Mesenchymal stem cell (in vitro differentiated cells and primary cell): ENCODE data around the gene ZBTB11.
"Not testable (repeated sequence)": the region's sequence is repeated elsewhere in the genome, so short reads cannot be mapped to it uniquely, and the experiment has no call there.

Source experiments
- DNase-seq: peaks from one replicate; pipeline ENCODE4 v3.0.0-alpha.2; 2013
- H2AFZ ChIP-seq: one replicate; pipeline ENCODE4 v1.6.1; 2013; ENCODE audit warnings: low read depth, mild to moderate bottlenecking, control low read depth, inconsistent platforms, low read length, moderate library complexity
- H2AK5ac ChIP-seq: 2 replicates; pipeline ENCODE4 v1.6.1; 2013; ENCODE audit warnings: low read length, moderate library complexity, mild to moderate bottlenecking, inconsistent platforms; ENCODE audit not compliant: severe bottlenecking
- H2BK120ac ChIP-seq: one replicate; pipeline ENCODE4 v1.6.1; 2013; ENCODE audit warnings: low read depth, mild to moderate bottlenecking, inconsistent platforms, low read length, moderate library complexity
- H2BK12ac ChIP-seq, 2 experiments: one replicate each; pipeline ENCODE4 v1.6.1; 2013; ENCODE audit warnings: inconsistent platforms in 2 of 2, low read length in 2 of 2, mild to moderate bottlenecking in 2 of 2, moderate library complexity in 2 of 2, control low read depth in 1 of 2
- H2BK15ac ChIP-seq: one replicate; pipeline ENCODE4 v1.6.1; 2013; ENCODE audit warnings: mild to moderate bottlenecking, low read depth, inconsistent platforms; ENCODE audit not compliant: poor library complexity, severe bottlenecking
- H2BK5ac ChIP-seq: 2 replicates; pipeline ENCODE4 v1.6.1; 2013; ENCODE audit warnings: low read depth, mild to moderate bottlenecking, low read length, control low read depth, inconsistent platforms; ENCODE audit not compliant: poor library complexity, severe bottlenecking
- H3K14ac ChIP-seq, 2 experiments: one replicate each; pipeline ENCODE4 v1.6.1; 2013; ENCODE audit warnings: inconsistent platforms in 2 of 2, low read length in 2 of 2, control low read depth in 1 of 2, mild to moderate bottlenecking in 1 of 2, moderate library complexity in 1 of 2
- H3K18ac ChIP-seq, 2 experiments: one replicate each; pipeline ENCODE4 v1.6.1; 2013; ENCODE audit warnings: inconsistent platforms in 2 of 2, low read length in 2 of 2, control low read depth in 1 of 2, low read depth in 1 of 2, mild to moderate bottlenecking in 1 of 2
- H3K23ac ChIP-seq, 2 experiments: one replicate each; pipeline ENCODE4 v1.6.1; 2013; ENCODE audit warnings: inconsistent platforms in 2 of 2, low read length in 2 of 2, mild to moderate bottlenecking in 2 of 2, moderate library complexity in 2 of 2, control low read depth in 1 of 2
- H3K27ac ChIP-seq: 2 replicates; pipeline ENCODE4 v1.5.1; 2013; ENCODE audit warnings: mild to moderate bottlenecking, moderate library complexity, low read length, control low read depth, inconsistent platforms; ENCODE audit not compliant: poor library complexity, severe bottlenecking
- H3K27me3 ChIP-seq, 2 experiments: 2 replicates each; pipeline versions ENCODE4 v1.6.1 to v1.7.0; 2013; ENCODE audit warnings: low read length in 2 of 2, mild to moderate bottlenecking in 2 of 2, moderate library complexity in 2 of 2, control low read depth in 1 of 2, inconsistent platforms in 1 of 2; ENCODE audit not compliant: control insufficient read depth in 1 of 2, insufficient read depth in 1 of 2
- H3K36me3 ChIP-seq, 2 experiments: 2 replicates each; pipeline versions ENCODE4 v1.6.1 to v1.7.0; 2013; ENCODE audit warnings: low read length in 2 of 2, control low read depth in 1 of 2, inconsistent platforms in 1 of 2, low read depth in 1 of 2, mild to moderate bottlenecking in 1 of 2; ENCODE audit not compliant: insufficient read depth in 2 of 2, control insufficient read depth in 1 of 2
- H3K4ac ChIP-seq, 2 experiments: one replicate each; pipeline ENCODE4 v1.6.1; 2013; ENCODE audit warnings: inconsistent platforms in 2 of 2, low read length in 2 of 2, mild to moderate bottlenecking in 2 of 2, moderate library complexity in 2 of 2, control low read depth in 1 of 2, low read depth in 1 of 2
- H3K4me1 ChIP-seq: 2 replicates; pipeline ENCODE4 v1.6.1; 2013; ENCODE audit warnings: low read depth, low read length, control low read depth; ENCODE audit not compliant: control insufficient read depth, insufficient read depth
- H3K4me2 ChIP-seq: 2 replicates; pipeline ENCODE4 v1.6.1; 2013; ENCODE audit warnings: low read length, mild to moderate bottlenecking, inconsistent platforms; ENCODE audit not compliant: poor library complexity, severe bottlenecking
- H3K4me3 ChIP-seq, 2 experiments: 2 replicates each; pipeline versions ENCODE4 v1.5.1 to v1.7.0; 2013; ENCODE audit warnings: low read length in 2 of 2, mild to moderate bottlenecking in 2 of 2, control low read depth in 1 of 2, low read depth in 1 of 2; ENCODE audit not compliant: insufficient read depth in 1 of 2
- H3K79me1 ChIP-seq: replicated peaks from 2 replicates; pipeline ENCODE4 v1.6.1; 2013; ENCODE audit warnings: mild to moderate bottlenecking, control low read depth, low read length, inconsistent platforms; ENCODE audit not compliant: poor library complexity, severe bottlenecking
- H3K9ac ChIP-seq: 2 replicates; pipeline ENCODE4 v1.7.0; 2013; ENCODE audit warnings: mild to moderate bottlenecking, low read length, moderate library complexity
- H3K9me3 ChIP-seq: 2 replicates; pipeline ENCODE4 v1.7.0; 2013; ENCODE audit warnings: mild to moderate bottlenecking, low read length; ENCODE audit not compliant: control insufficient read depth
- H4K8ac ChIP-seq: one replicate; pipeline ENCODE4 v1.6.1; 2013; ENCODE audit warnings: inconsistent platforms, mild to moderate bottlenecking, low read length, moderate library complexity
- H4K91ac ChIP-seq: one replicate; pipeline ENCODE4 v1.6.1; 2013; ENCODE audit warnings: mild to moderate bottlenecking, low read length, inconsistent platforms
- WGBS: methylation state at CpG from one replicate; pipeline ENCODE4 v1.1.7; 2013; ENCODE audit warnings: mixed read lengths; 5-methylcytosine and 5-hydroxymethylcytosine counted together

The ZBTB11 gene

DNA sequence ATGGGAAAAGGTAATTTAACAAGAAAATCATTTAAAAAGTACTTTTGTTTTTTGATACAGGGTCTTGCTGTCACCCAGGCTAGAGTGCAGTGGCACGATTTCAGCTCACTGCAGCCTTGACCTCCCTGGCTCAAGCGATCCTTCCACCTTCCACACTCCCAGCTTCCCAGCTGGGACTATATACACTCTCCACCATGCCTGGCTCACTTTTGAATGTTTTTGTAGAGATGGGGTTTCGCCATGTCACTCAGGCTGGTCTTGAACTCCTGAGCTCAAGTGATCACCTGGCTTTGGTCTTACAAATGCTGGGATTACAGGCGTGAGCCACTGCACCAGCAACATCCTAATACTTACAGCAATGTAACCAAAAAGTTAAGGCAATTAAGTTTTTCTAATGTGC is 3.5 kb upstream of the ZBTB11 start:
- no peak overlapping the region for H3K4me3 ChIP-seq
- H2BK12ac ChIP-seq = no peak overlapping the region
- H4K8ac ChIP-seq = no peak overlapping the region
- DNase-seq = no peak
- no peak overlapping the region for H2AFZ ChIP-seq
- H3K9ac ChIP-seq = no peak overlapping the region
- WGBS = 91% methylated on average over 4 of the region's 4 CpGs
- H3K14ac ChIP-seq = no peak overlapping the region
- no peak overlapping the region for H3K23ac ChIP-seq
- no peak overlapping the region for H2BK5ac ChIP-seq
- H3K4me1 ChIP-seq = peaks cover 20% of the 10 kb centered on the region
- no peak overlapping the region for H3K4ac ChIP-seq
- no peak overlapping the region for H4K91ac ChIP-seq
- no peaks in the 10 kb centered on the region for H3K27me3 ChIP-seq
- H2AK5ac ChIP-seq = no peak overlapping the region
- peaks cover 38 to 57% of the 10 kb centered on the region in 2 experiments for H3K36me3 ChIP-seq
- no peak overlapping the region for H3K18ac ChIP-seq
- peaks cover 2% of the 10 kb centered on the region for H3K79me1 ChIP-seq
- no peaks in the 10 kb centered on the region for H3K9me3 ChIP-seq
- H3K4me2 ChIP-seq = no peak overlapping the region
- H2BK15ac ChIP-seq = no peak overlapping the region
- no peak overlapping the region for H3K27ac ChIP-seq
- no peak overlapping the region for H2BK120ac ChIP-seq

DNA sequence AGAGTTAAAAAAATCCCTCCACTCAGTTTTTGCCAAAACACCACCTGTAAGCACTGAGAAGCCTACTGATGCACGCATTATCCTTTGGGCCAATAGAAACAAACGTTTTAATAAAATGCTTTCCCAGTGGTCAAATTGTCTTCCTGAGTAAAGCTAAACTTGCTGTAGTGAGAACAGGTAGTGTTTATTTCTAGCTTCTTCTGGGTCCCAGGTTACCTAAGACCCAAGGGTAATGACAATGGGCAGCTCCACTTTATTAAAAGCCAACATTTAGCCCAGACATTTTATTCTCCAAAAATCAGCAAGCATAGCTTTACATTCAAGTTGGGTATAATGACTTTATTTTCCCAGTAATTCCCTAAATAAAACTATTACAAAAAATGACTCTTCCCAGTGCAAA is 1.9 kb upstream of the ZBTB11 start:
- not testable (repeated sequence) for H3K79me1 ChIP-seq, H2BK15ac ChIP-seq, H2BK5ac ChIP-seq, H2AFZ ChIP-seq, H2BK120ac ChIP-seq, H3K23ac ChIP-seq, H3K27me3 ChIP-seq, DNase-seq, H3K9ac ChIP-seq, H3K18ac ChIP-seq, H3K9me3 ChIP-seq, H3K4me2 ChIP-seq, H3K4me3 ChIP-seq, H4K8ac ChIP-seq, H2AK5ac ChIP-seq, H3K4ac ChIP-seq, H3K27ac ChIP-seq, H2BK12ac ChIP-seq, H4K91ac ChIP-seq, H3K14ac ChIP-seq
- Histone ChIP-seq H3K4me1 (peaks cover 18% of the 10 kb centered on the region), H3K36me3 (peaks cover 28 to 40% of the 10 kb centered on the region in 2 experiments)
- no CpG with 5 or more reads among the region's 2 CpGs for WGBS

DNA sequence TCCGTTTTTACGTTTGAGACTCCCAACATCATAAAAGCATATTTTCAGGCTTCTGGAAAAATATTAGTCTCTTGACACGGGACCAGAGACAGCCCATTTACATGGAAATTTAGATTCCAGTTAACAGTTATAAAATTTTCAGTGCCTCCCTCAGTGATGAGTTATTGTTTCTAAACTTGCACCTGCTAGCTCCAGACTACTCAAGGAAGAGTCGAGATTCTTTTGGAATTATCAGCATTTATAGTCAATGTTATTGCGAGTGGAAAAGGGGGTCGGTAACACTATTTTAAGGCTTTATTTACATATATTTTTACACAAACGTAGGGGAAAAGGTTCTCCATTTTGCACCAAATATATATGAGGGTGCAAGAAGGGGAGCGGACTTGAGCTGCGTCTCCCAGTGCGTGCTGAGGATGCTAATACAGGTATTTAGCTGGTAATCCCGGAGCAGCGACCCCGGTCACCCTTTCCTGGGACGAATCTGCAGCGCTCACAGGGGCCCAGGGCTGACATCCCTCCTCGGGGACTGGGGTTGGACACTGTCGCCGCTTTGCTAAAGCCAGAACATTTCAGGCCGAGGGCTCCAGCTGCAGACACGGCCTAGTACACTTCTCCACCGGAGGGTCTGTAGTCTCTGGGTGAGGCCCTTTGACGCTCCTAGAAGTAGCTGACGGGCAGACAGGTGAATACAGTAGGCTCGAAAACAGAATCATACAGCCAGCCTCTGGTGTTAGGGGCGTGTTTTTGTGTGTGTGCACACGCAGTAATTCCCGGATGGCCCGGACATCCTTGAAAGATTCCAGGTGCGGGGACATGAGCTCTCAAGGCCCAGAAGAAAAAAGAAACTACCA is 729 bp upstream of the ZBTB11 start:
- peak overlapping the region; percentile 10 for H3K27ac ChIP-seq
- no peak overlapping the region for H2BK15ac ChIP-seq
- H3K79me1 ChIP-seq = peaks cover 3% of the 10 kb centered on the region
- DNase-seq = no peak
- H3K4ac ChIP-seq = no peak overlapping the region
- no peak overlapping the region for H3K14ac ChIP-seq
- H4K91ac ChIP-seq = no peak overlapping the region
- no peak overlapping the region for H2AK5ac ChIP-seq
- H3K4me2 ChIP-seq = peak overlapping the region; percentile 31
- peak overlapping the region; percentile 78 for H3K9ac ChIP-seq
- no peak overlapping the region for H4K8ac ChIP-seq
- H3K4me3 ChIP-seq = peak overlapping the region in 1 of 2 experiments; percentile 99
- no peak overlapping the region for H2BK120ac ChIP-seq
- 72% methylated on average over 25 of the region's 29 CpGs for WGBS
- no peak overlapping the region for H2AFZ ChIP-seq
- H3K9me3 ChIP-seq = no peaks in the 10 kb centered on the region
- peaks cover 15% of the 10 kb centered on the region for H3K4me1 ChIP-seq
- no peak overlapping the region for H3K18ac ChIP-seq
- no peak overlapping the region for H2BK5ac ChIP-seq
- H3K36me3 ChIP-seq = peaks cover 24 to 29% of the 10 kb centered on the region in 2 experiments
- H3K27me3 ChIP-seq = no peaks in the 10 kb centered on the region
- H3K23ac ChIP-seq = no peak overlapping the region
- no peak overlapping the region for H2BK12ac ChIP-seq

DNA sequence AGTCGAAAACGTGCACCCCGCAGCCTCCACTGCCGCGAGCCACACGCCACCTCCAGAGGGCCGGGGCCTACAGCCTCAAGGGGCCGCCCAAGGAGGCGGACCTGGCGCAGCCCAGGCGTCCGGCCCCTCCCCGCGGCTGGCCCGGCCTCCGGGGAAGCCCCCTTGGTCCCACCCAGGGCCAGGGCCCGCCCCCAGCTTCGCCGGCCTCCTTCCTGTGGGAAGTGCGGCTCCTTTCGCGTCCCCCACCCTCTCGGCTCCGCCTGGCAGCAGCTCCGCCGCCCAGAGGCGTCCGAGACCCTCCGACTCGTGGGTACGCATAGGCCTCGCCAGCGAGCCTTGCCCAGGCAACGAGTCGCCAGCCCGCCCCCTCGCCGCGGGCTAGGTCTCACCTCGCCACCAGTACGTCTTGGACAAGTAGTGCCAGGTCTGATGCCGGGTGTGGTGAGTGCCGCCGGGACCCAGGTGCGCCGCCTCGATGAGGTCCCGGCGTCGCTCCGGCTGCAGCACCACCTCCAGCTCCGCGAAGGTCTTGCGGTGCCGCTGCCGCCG is 642 bp downstream of the ZBTB11 start:
- Histone ChIP-seq H3K79me1 (peaks cover 4% of the 10 kb centered on the region), H3K36me3 (peaks cover 15 to 21% of the 10 kb centered on the region in 2 experiments), H3K4me2 (peak overlapping the region; percentile 77), H2BK5ac (peak overlapping the region; percentile 46), H3K4ac (peak overlapping the region; percentile 39 to 94), H3K23ac (peak overlapping the region; percentile 90 to 92), H3K4me1 (peaks cover 12% of the 10 kb centered on the region), H2AFZ (peak overlapping the region; percentile 87), H4K91ac (peak overlapping the region; percentile 97), H2BK12ac (peak overlapping the region; percentile 33 to 77), H2BK15ac (peak overlapping the region; percentile 93), H3K9me3 (no peaks in the 10 kb centered on the region), H2BK120ac (peak overlapping the region; percentile 92), H3K14ac (peak overlapping the region in 1 of 2 experiments; percentile 99), H3K4me3 (peak overlapping the region; percentile 99 to 100), H3K18ac (peak overlapping the region; percentile 98 to 99), H2AK5ac (no peak overlapping the region), H3K27me3 (no peaks in the 10 kb centered on the region), H3K9ac (peak overlapping the region; percentile 96), H4K8ac (peak overlapping the region; percentile 87), H3K27ac (peak overlapping the region; percentile 64)
- DNase-seq = peak; percentile 97
- under 1% methylated on average over 57 of the region's 57 CpGs for WGBS
